ENCODE results near the gene SFT2D3.

SFT2D3 gene

GRCh38 chr2:127658641-127659407, 42.5 kb upstream of the SFT2D3 start:
- no peaks in the 10 kb centered on the region for H3K36me3 ChIP-seq (ENCODE audit: control insufficient read depth, insufficient read depth, low read length)
- no peak overlapping the region for H3K9ac ChIP-seq (ENCODE audit: low read depth, low read length)
- no peaks in the 10 kb centered on the region for H3K4me1 ChIP-seq (ENCODE audit: control insufficient read depth, insufficient read depth, low read length)
- no peak overlapping the region for H3K4me3 ChIP-seq (ENCODE audit: low read depth, low read length)
- no peaks in the 10 kb centered on the region for H3K9me3 ChIP-seq (ENCODE audit: control insufficient read depth, insufficient read depth, low read length)
- H3K27me3 ChIP-seq (ENCODE audit: control insufficient read depth, insufficient read depth, low read length): peaks cover 6% of the 10 kb centered on the region

GRCh38 chr2:127659408-127660290, 41.6 kb upstream of the SFT2D3 start:
- Histone ChIP-seq H3K27me3 (ENCODE audit: control insufficient read depth, insufficient read depth, low read length) (peaks cover 10% of the 10 kb centered on the region), H3K4me3 (ENCODE audit: low read depth, low read length) (no peak overlapping the region), H3K36me3 (ENCODE audit: control insufficient read depth, insufficient read depth, low read length) (no peaks in the 10 kb centered on the region), H3K9ac (ENCODE audit: low read depth, low read length) (no peak overlapping the region), H3K9me3 (ENCODE audit: control insufficient read depth, insufficient read depth, low read length) (no peaks in the 10 kb centered on the region), H3K4me1 (ENCODE audit: control insufficient read depth, insufficient read depth, low read length) (no peaks in the 10 kb centered on the region)

DNA sequence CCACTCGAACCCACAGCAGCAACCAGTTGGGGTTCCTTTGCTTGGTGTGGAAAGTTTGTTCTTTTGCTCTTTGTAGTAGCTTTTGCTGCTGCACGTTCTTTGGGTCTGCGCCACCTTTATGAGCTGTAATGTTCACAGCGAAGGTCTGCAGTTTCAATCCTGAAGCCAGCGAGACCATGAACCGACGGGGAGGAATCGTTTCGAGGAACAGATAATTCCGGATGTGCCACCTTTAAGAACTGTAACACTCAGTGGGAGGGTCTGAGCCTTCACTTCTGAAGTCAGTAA, 41.1 kb upstream of the SFT2D3 start:
- Histone ChIP-seq H3K27me3 (ENCODE audit: control insufficient read depth, insufficient read depth, low read length) (peaks cover 16% of the 10 kb centered on the region), H3K36me3 (ENCODE audit: control insufficient read depth, insufficient read depth, low read length) (no peaks in the 10 kb centered on the region), H3K9ac (ENCODE audit: low read depth, low read length) (no peak overlapping the region), H3K9me3 (ENCODE audit: control insufficient read depth, insufficient read depth, low read length) (no peaks in the 10 kb centered on the region), H3K4me3 (ENCODE audit: low read depth, low read length) (no peak overlapping the region), H3K4me1 (ENCODE audit: control insufficient read depth, insufficient read depth, low read length) (no peaks in the 10 kb centered on the region)

GRCh38 chr2:127661072-127661649, 40.1 kb upstream of the SFT2D3 start:
- Histone ChIP-seq H3K4me1 (ENCODE audit: control insufficient read depth, insufficient read depth, low read length) (no peaks in the 10 kb centered on the region), H3K9me3 (ENCODE audit: control insufficient read depth, insufficient read depth, low read length) (no peaks in the 10 kb centered on the region), H3K9ac (ENCODE audit: low read depth, low read length) (no peak overlapping the region), H3K4me3 (ENCODE audit: low read depth, low read length) (no peak overlapping the region), H3K27me3 (ENCODE audit: control insufficient read depth, insufficient read depth, low read length) (peaks cover 25% of the 10 kb centered on the region), H3K36me3 (ENCODE audit: control insufficient read depth, insufficient read depth, low read length) (no peaks in the 10 kb centered on the region)

DNA sequence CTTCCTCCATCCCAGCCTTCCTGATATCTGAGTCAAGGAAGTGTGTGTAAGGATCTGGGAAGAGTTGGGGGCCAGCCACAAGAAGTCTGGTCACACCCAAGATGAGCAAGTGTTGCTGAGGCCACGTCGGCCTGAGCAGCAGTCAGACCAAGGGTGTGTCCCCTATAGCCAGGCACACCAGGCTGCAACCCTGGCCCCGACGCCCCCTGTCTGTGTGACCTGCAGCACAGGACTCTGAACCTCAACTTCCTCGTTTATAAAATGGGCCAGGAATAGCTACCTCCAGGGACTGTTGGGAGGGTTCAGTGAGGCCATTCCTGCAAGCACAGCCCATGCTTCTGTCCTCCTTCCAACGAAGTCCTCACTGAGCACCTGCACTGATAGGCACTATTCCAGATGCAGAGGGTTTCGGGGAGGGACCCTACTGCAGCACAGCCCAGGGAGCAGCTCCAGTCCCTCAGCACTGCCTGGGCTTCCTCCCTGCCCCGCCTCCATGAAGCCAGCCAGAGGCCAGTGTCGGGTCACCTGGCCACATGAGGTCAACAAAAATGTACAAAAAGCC, 39.3 kb upstream of the SFT2D3 start:
- no peaks in the 10 kb centered on the region for H3K9me3 ChIP-seq (ENCODE audit: control insufficient read depth, insufficient read depth, low read length)
- H3K36me3 ChIP-seq (ENCODE audit: control insufficient read depth, insufficient read depth, low read length): no peaks in the 10 kb centered on the region
- peaks cover 27% of the 10 kb centered on the region for H3K27me3 ChIP-seq (ENCODE audit: control insufficient read depth, insufficient read depth, low read length)
- no peak overlapping the region for H3K4me3 ChIP-seq (ENCODE audit: low read depth, low read length)
- no peaks in the 10 kb centered on the region for H3K4me1 ChIP-seq (ENCODE audit: control insufficient read depth, insufficient read depth, low read length)
- H3K9ac ChIP-seq (ENCODE audit: low read depth, low read length): no peak overlapping the region

- Histone ChIP-seq H3K27me3 (ENCODE audit: control insufficient read depth, insufficient read depth, low read length) (peaks cover 27% of the 10 kb centered on the region), H3K36me3 (ENCODE audit: control insufficient read depth, insufficient read depth, low read length) (no peaks in the 10 kb centered on the region), H3K4me3 (ENCODE audit: low read depth, low read length) (no peak overlapping the region), H3K9ac (ENCODE audit: low read depth, low read length) (no peak overlapping the region), H3K9me3 (ENCODE audit: control insufficient read depth, insufficient read depth, low read length) (no peaks in the 10 kb centered on the region), H3K4me1 (ENCODE audit: control insufficient read depth, insufficient read depth, low read length) (no peaks in the 10 kb centered on the region)
Observed at GRCh38 chr2:127662937-127663565, 38.2 kb upstream of the SFT2D3 start.

DNA sequence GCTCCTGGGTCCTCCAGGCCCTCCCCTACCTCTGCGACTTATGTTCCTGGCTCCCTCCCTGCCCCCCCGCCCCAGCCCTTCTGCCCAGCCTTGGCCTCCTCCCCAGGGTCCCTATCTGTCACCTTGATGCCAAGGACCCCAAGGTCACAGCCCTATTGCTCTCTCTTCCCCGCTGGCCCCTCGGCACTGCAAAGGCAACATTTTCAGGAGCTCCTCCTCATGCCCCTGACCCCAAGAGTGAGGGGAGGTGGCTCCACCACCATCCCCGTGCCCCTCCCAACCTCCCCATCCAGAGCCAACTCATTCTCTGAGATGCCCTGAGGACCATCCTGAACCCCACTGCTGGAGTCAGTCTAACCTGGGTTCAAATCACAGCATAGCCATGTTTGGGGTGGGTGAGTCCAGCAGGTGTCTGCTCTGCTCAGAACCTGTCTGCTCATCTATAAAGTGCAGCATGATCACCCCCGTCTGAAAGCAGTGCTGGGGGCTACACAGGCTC, 37.7 kb upstream of the SFT2D3 start:
- Histone ChIP-seq H3K36me3 (ENCODE audit: control insufficient read depth, insufficient read depth, low read length) (no peaks in the 10 kb centered on the region), H3K9ac (ENCODE audit: low read depth, low read length) (no peak overlapping the region), H3K9me3 (ENCODE audit: control insufficient read depth, insufficient read depth, low read length) (no peaks in the 10 kb centered on the region), H3K4me3 (ENCODE audit: low read depth, low read length) (no peak overlapping the region), H3K4me1 (ENCODE audit: control insufficient read depth, insufficient read depth, low read length) (no peaks in the 10 kb centered on the region), H3K27me3 (ENCODE audit: control insufficient read depth, insufficient read depth, low read length) (peaks cover 27% of the 10 kb centered on the region)

GRCh38 chr2:127664065-127664894, 37.0 kb upstream of the SFT2D3 start:
- Histone ChIP-seq H3K9me3 (ENCODE audit: control insufficient read depth, insufficient read depth, low read length) (no peaks in the 10 kb centered on the region), H3K36me3 (ENCODE audit: control insufficient read depth, insufficient read depth, low read length) (no peaks in the 10 kb centered on the region), H3K9ac (ENCODE audit: low read depth, low read length) (no peak overlapping the region), H3K4me1 (ENCODE audit: control insufficient read depth, insufficient read depth, low read length) (no peaks in the 10 kb centered on the region), H3K4me3 (ENCODE audit: low read depth, low read length) (peak overlapping the region; percentile 45), H3K27me3 (ENCODE audit: control insufficient read depth, insufficient read depth, low read length) (peaks cover 27% of the 10 kb centered on the region)

GRCh38 chr2:127664895-127665225, 36.4 kb upstream of the SFT2D3 start:
- Histone ChIP-seq H3K9me3 (ENCODE audit: control insufficient read depth, insufficient read depth, low read length) (no peaks in the 10 kb centered on the region), H3K4me3 (ENCODE audit: low read depth, low read length) (peak overlapping the region; percentile 45), H3K36me3 (ENCODE audit: control insufficient read depth, insufficient read depth, low read length) (no peaks in the 10 kb centered on the region), H3K4me1 (ENCODE audit: control insufficient read depth, insufficient read depth, low read length) (no peaks in the 10 kb centered on the region), H3K27me3 (ENCODE audit: control insufficient read depth, insufficient read depth, low read length) (peaks cover 27% of the 10 kb centered on the region), H3K9ac (ENCODE audit: low read depth, low read length) (no peak overlapping the region)

GRCh38 chr2:127665267-127665893, 35.9 kb upstream of the SFT2D3 start:
- Histone ChIP-seq H3K27me3 (ENCODE audit: control insufficient read depth, insufficient read depth, low read length) (peaks cover 27% of the 10 kb centered on the region), H3K36me3 (ENCODE audit: control insufficient read depth, insufficient read depth, low read length) (no peaks in the 10 kb centered on the region), H3K4me1 (ENCODE audit: control insufficient read depth, insufficient read depth, low read length) (no peaks in the 10 kb centered on the region), H3K4me3 (ENCODE audit: low read depth, low read length) (no peak overlapping the region), H3K9ac (ENCODE audit: low read depth, low read length) (no peak overlapping the region), H3K9me3 (ENCODE audit: control insufficient read depth, insufficient read depth, low read length) (no peaks in the 10 kb centered on the region)

Measured in iPS-15b (cell line).